GM21825 (cell line): ENCODE measurements around the gene RUNX1.

Source experiments
- ATAC-seq: cut with Tn5 transposase; IDR thresholded peaks from one replicate; pipeline ENCODE4 v1.9.1; 2021; ENCODE audit warnings: mild to moderate bottlenecking, moderate library complexity; ENCODE audit not compliant: unreplicated experiment

RUNX1 gene

DNA sequence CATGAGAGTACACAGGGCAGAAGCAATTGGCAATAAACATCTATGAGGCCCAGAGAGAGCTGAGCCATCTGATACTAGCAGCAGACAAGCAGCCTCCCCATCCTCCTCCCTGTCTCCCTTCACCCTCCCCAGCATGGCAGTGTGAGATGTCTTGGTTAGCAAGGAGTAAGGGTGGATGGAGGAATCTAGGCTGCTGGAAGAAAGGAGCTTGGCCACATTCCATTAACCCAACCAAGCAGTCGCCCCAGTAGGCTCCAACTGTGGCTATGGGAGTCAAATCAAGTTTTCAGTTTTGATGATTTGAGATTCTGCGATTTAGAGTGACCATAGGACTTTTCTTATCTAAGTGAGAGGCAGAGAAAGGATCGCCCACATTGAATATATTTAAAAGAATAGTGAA, 12.9 kb upstream of the RUNX1 start:
- ATAC-seq = no peak

DNA sequence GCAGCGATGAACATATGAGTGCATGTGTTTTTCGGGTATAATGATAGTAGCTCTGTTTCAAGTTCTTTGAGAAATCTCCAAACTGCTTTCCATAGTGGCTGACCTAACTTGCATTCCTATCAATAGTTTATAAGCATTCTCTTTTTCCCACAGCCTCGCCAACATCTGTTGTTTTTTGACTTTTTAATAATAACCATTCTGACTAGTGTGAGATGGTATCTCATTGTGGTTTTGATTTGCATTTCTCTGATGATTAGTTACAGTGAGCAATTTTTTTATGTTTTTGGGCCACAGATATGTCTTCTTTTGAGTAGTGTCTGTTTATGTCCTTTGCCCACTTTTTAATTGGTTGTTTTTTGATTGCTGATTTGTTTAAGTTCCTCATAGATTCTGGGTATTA, 10.6 kb upstream of the RUNX1 start:
- no peak for ATAC-seq

- no peak for ATAC-seq
Observed at GRCh38 chr21:35058058-35058457, 9.0 kb upstream of the RUNX1 start.

- peak; percentile 52 for ATAC-seq
Observed at GRCh38 chr21:35057428-35057827, 8.3 kb upstream of the RUNX1 start.

- no peak for ATAC-seq
Observed at GRCh38 chr21:35053356-35054096, 4.4 kb upstream of the RUNX1 start.

- ATAC-seq = no peak
Observed at GRCh38 chr21:35052801-35053200, 3.7 kb upstream of the RUNX1 start.

DNA sequence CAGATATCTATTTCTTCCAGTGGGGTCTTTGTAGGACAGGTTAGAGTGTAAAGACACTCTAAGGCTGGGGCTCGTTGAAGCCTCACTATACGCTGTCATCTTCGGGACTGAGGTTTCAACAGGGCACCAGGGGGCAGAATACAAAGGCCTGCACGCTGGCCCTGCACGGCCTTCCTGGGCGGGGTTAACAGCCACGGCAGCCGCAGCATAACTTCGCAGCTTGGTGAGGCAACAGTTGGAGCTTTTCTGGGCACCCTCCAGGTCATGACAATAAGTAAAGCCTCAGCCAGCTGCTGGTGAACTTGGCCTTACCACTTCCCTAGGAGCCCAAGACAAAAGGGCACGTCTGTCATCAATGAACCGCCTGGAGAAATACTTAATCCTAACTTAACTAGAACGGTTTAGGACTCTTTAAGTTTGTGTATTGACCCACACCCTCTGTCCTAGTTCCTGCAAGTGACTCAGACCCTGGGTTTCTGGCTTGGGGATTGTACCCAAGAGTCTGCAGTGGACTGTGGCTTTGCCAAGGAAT, 2.3 kb upstream of the RUNX1 start:
- no peak for ATAC-seq

DNA sequence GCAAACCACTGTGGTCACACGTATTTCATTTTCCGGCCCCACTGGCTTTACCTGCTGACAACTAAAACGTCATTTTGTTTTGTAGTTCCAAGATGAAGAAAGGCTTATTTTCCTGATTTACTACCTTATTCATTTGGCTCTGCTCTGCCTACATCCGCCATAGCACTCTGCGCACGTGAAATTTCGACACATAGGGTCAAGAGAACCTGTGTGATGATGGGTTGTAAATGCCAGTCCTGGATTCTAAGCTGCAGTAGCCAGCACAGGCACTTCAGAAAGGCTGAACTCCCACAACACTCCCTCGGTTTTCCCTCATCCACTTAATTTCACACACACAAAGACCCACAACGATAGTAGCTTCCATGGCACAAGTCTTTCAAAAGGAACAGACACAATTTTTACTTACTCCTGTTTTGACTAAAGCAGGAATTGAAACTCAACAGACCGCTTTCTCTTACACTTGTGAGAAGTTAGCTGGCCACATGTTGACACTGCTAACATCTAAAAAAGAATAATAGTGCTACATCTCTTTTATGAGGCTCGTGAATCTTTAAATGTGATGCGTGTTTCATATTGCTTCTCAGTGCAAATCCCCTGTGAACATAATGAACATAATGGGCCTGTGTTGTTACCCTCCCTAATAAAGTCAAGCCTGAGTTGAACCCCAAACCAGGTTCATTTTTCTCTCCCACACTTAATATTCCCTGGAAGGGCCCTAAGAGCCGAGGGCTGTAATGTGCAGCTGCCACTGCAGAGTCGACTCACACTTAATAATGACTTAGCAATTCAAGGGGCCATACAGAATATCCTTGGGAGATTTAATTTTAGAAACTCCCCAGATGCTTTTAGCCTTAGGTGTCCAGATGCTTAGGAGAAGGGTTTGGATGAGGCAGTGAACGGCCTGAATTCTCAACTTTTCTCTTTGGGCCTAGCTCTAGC, 1.5 kb upstream of the RUNX1 start:
- ATAC-seq = peak; percentile 26

DNA sequence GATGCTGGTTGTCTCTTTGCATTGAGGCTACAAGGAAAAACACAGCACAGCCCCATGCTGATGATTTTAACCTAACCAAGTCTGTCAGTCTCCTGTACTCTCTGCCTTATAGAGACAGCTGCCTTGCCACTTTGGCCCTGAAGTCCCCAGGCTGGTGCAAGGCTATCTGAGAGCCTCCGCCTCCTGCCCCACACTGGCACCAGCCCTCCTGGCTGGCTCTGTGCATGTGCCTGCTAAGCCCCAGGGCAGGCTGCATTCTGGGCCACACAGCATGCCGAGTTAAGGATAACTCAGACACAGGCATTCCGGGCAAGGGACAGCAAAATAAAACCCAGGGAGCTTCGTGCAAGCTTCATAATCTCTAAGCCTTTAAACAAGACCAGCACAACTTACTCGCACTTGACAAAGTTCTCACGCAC, 910 bp downstream of the RUNX1 start:
- ATAC-seq = no peak

- ATAC-seq = no peak
Observed at GRCh38 chr21:35046880-35047229, 2.2 kb downstream of the RUNX1 start.

DNA sequence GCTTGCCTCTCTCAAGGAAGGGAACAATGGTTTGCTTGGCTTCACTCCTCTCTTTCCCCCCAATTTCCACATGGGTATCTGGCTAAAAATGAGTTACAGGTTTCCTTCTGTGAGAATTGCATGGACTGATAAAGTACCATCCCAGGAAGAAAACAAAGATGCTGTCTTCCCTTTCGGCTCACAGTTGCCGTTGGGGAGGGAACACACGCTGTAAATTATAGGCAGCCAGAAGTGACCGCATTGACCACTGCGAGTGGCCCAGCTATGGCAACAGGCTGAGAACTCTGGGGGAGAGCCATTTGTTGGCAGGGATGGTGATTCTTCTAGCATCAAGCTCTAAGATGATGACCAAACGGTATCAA, 2.9 kb downstream of the RUNX1 start:
- ATAC-seq = no peak

DNA sequence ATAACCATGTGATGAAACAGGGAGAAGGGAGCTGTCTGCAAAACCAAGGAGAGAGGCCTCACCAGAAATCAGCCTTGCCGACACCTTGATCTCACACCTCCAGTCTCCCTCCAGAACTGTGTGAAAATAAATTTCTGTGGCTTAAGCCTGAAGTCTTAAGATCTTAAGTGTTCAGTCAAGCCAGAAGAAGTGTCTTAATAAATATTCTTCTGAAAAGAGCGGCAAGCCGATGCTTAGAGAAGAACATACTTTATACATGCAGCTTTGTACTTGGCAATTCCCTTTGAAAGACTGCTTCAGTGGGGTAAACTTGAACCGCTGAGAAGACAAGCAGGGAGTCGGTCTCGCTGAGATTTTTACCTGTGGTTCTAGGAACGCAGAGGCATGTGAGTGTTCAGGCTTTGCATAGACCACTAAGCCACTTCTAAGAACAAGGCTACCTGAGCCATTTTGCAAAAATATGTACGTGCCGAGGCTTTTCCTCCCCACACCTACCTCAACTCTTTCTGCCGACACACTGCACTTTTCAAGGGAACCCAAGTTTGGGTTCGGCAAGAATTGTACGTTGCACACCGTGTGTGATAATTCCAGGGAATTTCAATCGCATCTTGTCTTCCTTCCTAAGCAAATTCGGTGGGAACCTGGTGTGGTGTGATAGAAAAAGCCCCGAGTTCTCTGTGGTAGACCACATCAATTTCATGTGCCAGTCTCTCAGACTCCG, 3.4 kb downstream of the RUNX1 start:
- no peak for ATAC-seq

DNA sequence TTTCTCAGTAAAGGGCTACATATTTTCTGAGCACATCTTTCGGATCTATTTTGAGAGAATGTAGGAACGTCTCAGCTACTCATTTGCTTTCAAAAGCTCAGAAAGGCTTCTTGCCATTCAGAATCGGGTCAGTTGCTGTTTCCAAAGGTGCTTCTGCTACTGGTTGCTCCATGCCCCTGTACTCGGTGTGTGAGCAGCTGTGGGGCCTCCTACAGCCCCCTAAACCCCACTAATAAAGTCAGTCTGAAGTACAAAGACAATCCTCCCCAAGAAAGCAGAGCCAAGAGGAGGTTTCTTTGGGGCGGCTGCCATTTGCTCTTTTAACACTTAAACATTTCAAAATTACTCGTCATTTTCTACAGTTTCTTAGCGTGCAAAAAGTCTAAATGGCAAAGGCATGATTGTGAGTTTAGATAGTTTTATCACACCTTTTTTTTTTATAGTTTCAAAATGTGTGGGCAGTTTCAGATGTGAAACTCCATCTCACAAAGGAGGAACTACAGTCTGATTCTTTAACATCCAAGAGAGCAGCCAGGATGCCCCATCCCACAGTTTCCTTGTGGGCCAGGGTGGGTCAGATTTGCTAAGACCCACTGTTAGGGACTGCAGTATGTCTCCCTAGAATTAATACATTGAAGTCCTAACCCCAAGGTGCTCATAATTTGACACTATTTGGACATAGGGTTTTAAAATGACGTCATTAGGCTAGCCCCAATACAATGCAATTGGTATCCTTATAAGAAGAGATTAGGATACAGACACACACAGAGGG, 4.1 kb downstream of the RUNX1 start:
- no peak for ATAC-seq

DNA sequence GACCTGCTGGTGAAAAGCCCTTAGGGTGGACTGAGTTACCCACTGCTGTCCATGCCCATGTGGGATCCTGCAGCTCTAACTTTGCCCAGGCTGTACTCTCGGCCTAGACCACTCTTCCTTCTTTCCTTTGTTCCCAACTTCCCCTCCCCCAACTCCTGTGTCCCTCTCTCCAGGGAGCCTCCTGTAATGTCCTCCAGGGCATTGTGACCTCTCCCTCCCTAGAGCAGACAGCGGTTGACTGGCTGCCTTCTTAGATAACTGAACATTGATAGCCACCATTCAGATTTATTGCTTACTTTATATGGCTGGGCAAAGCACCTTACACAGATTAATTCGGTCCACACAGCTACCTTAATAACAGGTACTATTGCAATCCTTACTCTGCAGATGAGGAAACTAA, 5.0 kb downstream of the RUNX1 start:
- no peak for ATAC-seq

DNA sequence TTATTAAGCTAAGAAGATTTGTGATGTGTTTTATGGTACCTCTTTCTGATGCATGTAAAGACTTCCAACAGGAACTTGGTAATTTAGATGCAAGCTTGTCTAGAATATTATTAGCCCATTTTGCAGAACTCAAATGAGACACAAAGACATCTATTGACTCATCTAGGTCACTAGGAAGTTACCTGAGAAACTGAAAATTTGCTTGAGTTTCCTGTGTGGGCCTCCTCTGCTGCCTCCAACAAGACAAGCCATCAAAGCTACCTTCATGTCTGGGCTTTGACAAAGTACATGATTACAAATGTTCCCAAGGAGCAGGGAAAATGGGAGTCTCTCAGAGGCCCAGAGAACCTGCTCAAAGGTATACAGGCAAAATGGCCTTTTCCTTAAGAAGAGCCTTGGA, 5.6 kb downstream of the RUNX1 start:
- ATAC-seq = no peak

DNA sequence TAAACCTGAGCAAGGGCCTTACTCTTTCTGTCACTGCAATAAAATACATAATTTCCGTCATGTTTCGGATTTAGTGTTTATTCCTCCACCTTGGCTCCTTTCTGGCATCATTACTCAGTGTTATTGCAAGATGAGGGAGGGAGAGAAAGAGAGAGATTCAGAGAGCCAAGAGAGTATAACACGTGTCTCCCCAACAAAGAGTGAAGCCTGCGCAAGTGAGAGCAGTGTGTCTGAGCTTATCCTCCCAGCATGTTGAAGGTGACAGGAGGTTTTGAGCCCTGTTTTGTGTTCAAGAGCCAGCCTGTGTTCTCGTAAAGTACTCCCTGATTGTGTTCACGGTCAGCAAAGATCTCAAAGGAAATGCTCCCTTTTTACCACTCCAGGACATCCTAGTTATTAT, 6.3 kb downstream of the RUNX1 start:
- ATAC-seq = no peak

DNA sequence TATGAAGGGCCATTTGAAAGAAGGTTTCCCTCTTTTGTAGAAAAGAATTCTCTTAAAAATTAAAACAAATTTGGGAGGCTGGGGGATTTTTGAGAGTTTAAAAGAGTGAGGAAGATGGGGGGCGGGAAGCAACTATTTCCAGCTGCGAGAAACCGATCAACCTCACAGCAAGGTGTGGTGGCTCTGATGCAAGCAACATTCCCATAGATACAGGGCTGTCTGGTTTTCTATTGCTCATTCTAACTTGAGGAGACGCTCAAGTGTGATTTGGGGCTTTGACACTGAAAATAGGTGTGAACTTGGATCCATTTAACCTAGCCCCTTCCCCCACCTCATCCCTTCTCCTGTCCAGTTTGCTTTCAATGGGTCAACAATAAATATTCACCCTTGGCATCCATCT, 7.2 kb downstream of the RUNX1 start:
- ATAC-seq = no peak

GRCh38 chr21:35041122-35041521, 8.0 kb downstream of the RUNX1 start:
- no peak for ATAC-seq

- no peak for ATAC-seq
Observed at GRCh38 chr21:35039595-35040289, 9.4 kb downstream of the RUNX1 start.

- ATAC-seq = no peak
Observed at GRCh38 chr21:35038772-35039319, 10.3 kb downstream of the RUNX1 start.
